K562 (cell line): ENCODE measurements around the gene BORCS5.

ENCODE experiments used
- ATF7 ChIP-seq: fragments of 450-650 bp; IDR thresholded peaks from 2 replicates; pipeline ENCODE4 v1.7.1; 2014; ENCODE audit warnings: mild to moderate bottlenecking, moderate library complexity
- BHLHE40 ChIP-seq: IDR thresholded peaks from 2 replicates; pipeline ENCODE4 v1.6.1; 2011; ENCODE audit warnings: low read length, improper control_type of control experiment
- CTCF ChIP-seq, 3 experiments: IDR thresholded peaks in 2 of 3; conservative IDR thresholded peaks in 1 of 3; 2 replicates each; pipeline ENCODE4 v1.5.1; 2011 to 2012; ENCODE audit warnings: low read length in 3 of 3, mild to moderate bottlenecking in 3 of 3, control low read depth in 2 of 3, improper control_type of control experiment in 1 of 3, inconsistent platforms in 1 of 3, low read depth in 1 of 3, mixed read lengths in 1 of 3, moderate library complexity in 1 of 3; ENCODE audit not compliant: insufficient read depth in 2 of 3
- EZH2 ChIP-seq: IDR thresholded peaks from 2 replicates; pipeline ENCODE4 v1.6.1; 2012; ENCODE audit warnings: low read depth, mild to moderate bottlenecking, inconsistent platforms, low read length, borderline replicate concordance
- MXI1 ChIP-seq: IDR thresholded peaks from 2 replicates; pipeline ENCODE4 v1.6.1; 2011; ENCODE audit warnings: low read depth, mild to moderate bottlenecking, improper control_type of control experiment, low read length
- POLR2AphosphoS2 ChIP-seq: IDR thresholded peaks from 2 replicates; pipeline ENCODE4 v1.6.1; 2012; ENCODE audit warnings: low read length, improper control_type of control experiment
- SRSF9 ChIP-seq: fragments of 200-400 bp; formaldehyde crosslinking; IDR thresholded peaks from 2 replicates; pipeline ENCODE4 v1.6.1; 2017; ENCODE audit warnings: low read depth, low read length, borderline replicate concordance
- TBP ChIP-seq: optimal IDR thresholded peaks from 2 replicates; pipeline ENCODE3; 2011; ENCODE audit warnings: low read depth, low read length, improper control_type of control experiment
- TCF7 ChIP-seq: sonication (generic); IDR thresholded peaks from 2 replicates; pipeline ENCODE4 v1.6.1; 2016; ENCODE audit warnings: antibody characterized with exemption, borderline replicate concordance
- TEAD4 ChIP-seq, 2 experiments: sonication (generic) in 1 of 2; formaldehyde crosslinking in 1 of 2; IDR thresholded peaks; 2 replicates each; pipeline versions ENCODE4 v1.6.1 to v1.8.0; 2012 to 2022; ENCODE audit warnings: borderline replicate concordance in 1 of 2, inconsistent platforms in 1 of 2, low read length in 1 of 2, mild to moderate bottlenecking in 1 of 2, missing genetic modification reagents in 1 of 2
- ZNF586 ChIP-seq: fragments of 450-650 bp; formaldehyde crosslinking; conservative IDR thresholded peaks from 2 replicates; pipeline ENCODE4 v1.4.0; 2020; ENCODE audit warnings: mild to moderate bottlenecking, moderate library complexity
- ZNF740 ChIP-seq, 3 experiments: fragments of 200-800 bp in 1 of 3; sonication (Bioruptor generic) in 1 of 3; sonication (generic) in 1 of 3; formaldehyde crosslinking in 1 of 3; IDR thresholded peaks; 2 replicates each; pipeline versions ENCODE4 v1.6.1 to v1.8.0; 2016 to 2022; ENCODE audit warnings: mild to moderate bottlenecking in 2 of 3, missing compliant biosample characterization in 2 of 3, missing genetic modification characterization in 2 of 3, missing genetic modification reagents in 1 of 3

- no peak for TF ChIP-seq BHLHE40
- no peak for TF ChIP-seq TEAD4 (IDR thresholded peaks at IDR 0.05; ENCODE audit: low read length)
- TF ChIP-seq TEAD4 (CRISPR knock-in tag; IDR thresholded peaks at IDR 0.05; ENCODE audit: borderline replicate concordance), result no peak
- TF ChIP-seq ZNF586 (CRISPR knock-in tag), result no peak
- TF ChIP-seq ZNF740 (CRISPR knock-in tag; IDR thresholded peaks at IDR 0.05), result no peak
- TF ChIP-seq ZNF740 (tag; IDR thresholded peaks at IDR 0.05), result no peak
- TF ChIP-seq TBP, result no peak
- TF ChIP-seq EZH2, result no peak
- no peak for TF ChIP-seq CTCF (IDR thresholded peaks at IDR 0.05 in 2 of 3, conservative IDR thresholded peaks at IDR 0.05 in 1 of 3; ENCODE audit: insufficient read depth in 2 of 3, low read depth in 1 of 3, low read length in 3 of 3)
- no peak for TF ChIP-seq MXI1
- TF ChIP-seq ATF7, result no peak
- no peak for TF ChIP-seq TCF7
- TF ChIP-seq POLR2AphosphoS2, result no peak
- TF ChIP-seq SRSF9, result no peak
Measured at GRCh38 chr12:12443431-12443878, 86.6 kb downstream of the BORCS5 start.
